ENCODE data around the gene AGBL4. TPM values are rescaled to one million over a fixed set of nuclear protein-coding genes. Genes with fewer than 3 reads are reported as not detected.

AGBL4 gene
- total RNA-seq = not detected in 2 replicates

GRCh38 chr1:50023292-50024159 is at the start of gene AGBL4:
Gene AGBL4, minus strand, starts transcription at chr1:50023954.

GRCh38 chr1:48776393-48777218 is 1247.1 kb downstream of the AGBL4 start, which contains the start of gene BEND5:
Gene BEND5, minus strand, starts transcription at chr1:48776891. Its CDS starts 60 bp downstream, at chr1:48776831.

Other genes starting within 250 kb of the AGBL4 start
- gene ELAVL4, start 85.0 kb upstream of the AGBL4 start, total RNA-seq = not detected in 2 replicates

All from epithelial cell of alveolus of lung (primary cell).